ENCODE data around the gene PDZD2. TPM values are rescaled to one million over a fixed set of nuclear protein-coding genes. Genes with fewer than 3 reads are reported as not detected.

PDZD2 gene
- total RNA-seq, 1 experiment from 2014 or later = 0.37 TPM

DNA sequence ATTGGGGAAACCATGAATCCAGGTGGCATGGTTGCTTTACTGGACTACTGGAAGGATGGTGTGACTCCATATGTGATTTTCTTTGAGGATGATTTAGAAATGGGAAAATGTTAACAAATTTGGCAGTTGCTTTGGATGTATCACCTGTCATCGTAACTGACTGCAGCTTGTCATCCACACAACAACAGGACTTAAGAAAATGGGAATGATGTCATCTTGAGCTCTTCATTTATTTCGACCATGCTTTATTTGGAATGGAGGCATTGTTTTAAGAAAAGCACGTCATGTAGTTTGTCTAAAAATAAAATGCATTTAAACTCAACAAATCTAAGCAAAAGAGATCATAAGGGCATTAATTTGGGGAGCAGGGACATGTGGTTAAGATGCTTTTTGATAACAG lies 270.1 kb downstream of the PDZD2 start:
- H3K4me3 ChIP-seq (replicated peaks in 1 of 2; ENCODE audit: low read depth in 1 of 2, low read length in 2 of 2) = no peak overlapping the region
- H4K20me1 ChIP-seq (ENCODE audit: insufficient read depth) = no peaks in the 10 kb centered on the region
- BruUV-seq (replicated peaks) = no TSS peak
- ChIA-PET POLR2A (no interaction called here), CTCF (no interaction called here), RAD21 (ENCODE audit: low non-redundant PET in 1 of 2, low total read pairs in 2 of 2, uncharacterized antibody in 2 of 2, unreplicated experiment in 2 of 2) (no interaction called here)
- TF ChIP-seq REST (IDR thresholded peaks at IDR 0.05; ENCODE audit: low read depth) (no peak), ELF1 (IDR thresholded peaks at IDR 0.05; ENCODE audit: borderline replicate concordance, low read depth) (no peak), EZH2phosphoT487 (IDR thresholded peaks at IDR 0.05; ENCODE audit: borderline replicate concordance) (no peak), POLR2A (IDR thresholded peaks at IDR 0.05; ENCODE audit: borderline replicate concordance, extremely low read depth, insufficient read depth, insufficient read length) (no peak), FOSL1 (IDR thresholded peaks at IDR 0.05; ENCODE audit: low read depth) (no peak), MAX (IDR thresholded peaks at IDR 0.05) (no peak), SP1 (IDR thresholded peaks at IDR 0.05; ENCODE audit: low read depth) (no peak), YY1 (IDR thresholded peaks at IDR 0.05; ENCODE audit: extremely low read depth, insufficient replicate concordance, low read depth, low read length) (no peak), CBX3 (IDR thresholded peaks at IDR 0.05; ENCODE audit: low read depth) (no peak), RAD21 (IDR thresholded peaks at IDR 0.05; ENCODE audit: low read depth) (no peak), POLR2AphosphoS5 (IDR thresholded peaks at IDR 0.05; ENCODE audit: low read depth, low read length) (no peak), TCF7L2 (IDR thresholded peaks at IDR 0.05; ENCODE audit: borderline replicate concordance, extremely low read depth, insufficient read depth, insufficient read length) (no peak)
- no peaks in the 10 kb centered on the region for H3K79me2 ChIP-seq (ENCODE audit: insufficient read depth, low read length)
- no peaks in the 10 kb centered on the region for H3K36me3 ChIP-seq (ENCODE audit: control insufficient read depth in 1 of 2, insufficient read depth in 2 of 2, low read length in 2 of 2)
- no peaks in the 10 kb centered on the region for H3K9me3 ChIP-seq (ENCODE audit: control insufficient read depth in 1 of 2, insufficient read depth in 1 of 2, low read depth in 1 of 2, low read length in 2 of 2)
- no peak overlapping the region for H3K27ac ChIP-seq (ENCODE audit: low read depth, low read length)
- H3K9me2 ChIP-seq (ENCODE audit: insufficient read depth) = no peaks in the 10 kb centered on the region
- ATAC-seq = no peak
- no peaks in the 10 kb centered on the region for H3K27me3 ChIP-seq (ENCODE audit: insufficient read depth, low read length)
- DNase-seq (ENCODE audit: low read depth, low spot score) = no peak
- intact Hi-C loops (cut with micrococcal nuclease) = no loop called here
- H3K4me2 ChIP-seq (ENCODE audit: low read length) = no peak overlapping the region
- H3K9ac ChIP-seq (ENCODE audit: low read length) = no peak overlapping the region
- H3K4me1 ChIP-seq (ENCODE audit: control insufficient read depth in 1 of 2, insufficient read depth in 2 of 2, low read length in 2 of 2) = no peaks in the 10 kb centered on the region
- H2AFZ ChIP-seq (ENCODE audit: low read depth, low read length, poor library complexity, severe bottlenecking) = no peak overlapping the region
